GM12801 (cell line): ENCODE results near the gene MERTK.

Source experiments
- TF ChIP-seq, protein P1 (sequence below): IDR thresholded peaks from one replicate; pipeline ENCODE4 v1.5.1; 2011; ENCODE audit warnings: control low read depth; ENCODE audit not compliant: insufficient read length; ENCODE audit errors: extremely low read depth

The MERTK gene

DNA sequence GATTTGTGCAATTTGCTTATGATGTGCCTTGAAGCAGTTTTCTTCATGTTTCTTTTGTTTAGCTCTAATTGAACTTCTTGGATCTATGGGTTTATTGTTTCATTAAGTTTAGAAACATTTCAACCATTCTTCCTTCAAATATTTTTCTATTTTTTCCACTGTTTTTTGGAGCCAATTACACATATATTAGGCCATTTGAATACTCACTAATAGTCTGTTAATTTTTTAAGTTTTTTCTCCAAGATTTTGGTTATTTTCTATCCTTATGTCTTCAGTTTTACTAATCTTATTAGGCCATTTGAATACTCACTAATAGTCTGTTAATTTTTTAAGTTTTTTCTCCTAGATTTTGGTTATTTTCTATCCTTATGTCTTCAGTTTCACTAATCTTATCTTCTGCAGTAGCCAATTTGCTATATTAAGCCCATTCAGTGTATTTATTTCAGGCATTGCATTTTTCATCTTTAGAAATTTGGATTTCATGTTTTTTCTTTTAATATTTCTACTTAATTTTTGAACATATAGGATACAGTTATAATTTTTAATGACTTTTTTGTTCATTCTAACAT, 147.1 kb downstream of the MERTK start:
- TF ChIP-seq, protein P1, sequence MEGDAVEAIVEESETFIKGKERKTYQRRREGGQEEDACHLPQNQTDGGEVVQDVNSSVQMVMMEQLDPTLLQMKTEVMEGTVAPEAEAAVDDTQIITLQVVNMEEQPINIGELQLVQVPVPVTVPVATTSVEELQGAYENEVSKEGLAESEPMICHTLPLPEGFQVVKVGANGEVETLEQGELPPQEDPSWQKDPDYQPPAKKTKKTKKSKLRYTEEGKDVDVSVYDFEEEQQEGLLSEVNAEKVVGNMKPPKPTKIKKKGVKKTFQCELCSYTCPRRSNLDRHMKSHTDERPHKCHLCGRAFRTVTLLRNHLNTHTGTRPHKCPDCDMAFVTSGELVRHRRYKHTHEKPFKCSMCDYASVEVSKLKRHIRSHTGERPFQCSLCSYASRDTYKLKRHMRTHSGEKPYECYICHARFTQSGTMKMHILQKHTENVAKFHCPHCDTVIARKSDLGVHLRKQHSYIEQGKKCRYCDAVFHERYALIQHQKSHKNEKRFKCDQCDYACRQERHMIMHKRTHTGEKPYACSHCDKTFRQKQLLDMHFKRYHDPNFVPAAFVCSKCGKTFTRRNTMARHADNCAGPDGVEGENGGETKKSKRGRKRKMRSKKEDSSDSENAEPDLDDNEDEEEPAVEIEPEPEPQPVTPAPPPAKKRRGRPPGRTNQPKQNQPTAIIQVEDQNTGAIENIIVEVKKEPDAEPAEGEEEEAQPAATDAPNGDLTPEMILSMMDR, result no peak

DNA sequence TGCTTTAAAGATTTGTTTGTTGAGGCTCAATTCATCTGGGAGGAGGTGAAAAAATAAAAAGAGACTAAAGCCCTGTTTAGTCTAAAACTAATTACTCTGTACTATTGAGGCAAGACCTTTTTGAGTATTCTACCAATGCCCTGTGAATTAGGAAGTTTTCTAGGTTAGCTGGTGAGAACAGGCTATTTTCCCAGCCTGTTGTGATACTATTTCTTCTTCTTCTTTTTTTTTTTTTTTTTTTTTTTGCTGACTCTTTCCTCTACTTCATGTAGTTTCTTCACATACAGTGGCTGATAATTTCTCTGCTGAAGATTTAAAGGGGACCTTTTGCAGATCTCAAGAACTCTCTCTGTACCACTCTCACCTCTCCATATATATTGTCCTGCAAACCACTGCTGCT, 147.8 kb downstream of the MERTK start:
- TF ChIP-seq, protein P1, result no peak

DNA sequence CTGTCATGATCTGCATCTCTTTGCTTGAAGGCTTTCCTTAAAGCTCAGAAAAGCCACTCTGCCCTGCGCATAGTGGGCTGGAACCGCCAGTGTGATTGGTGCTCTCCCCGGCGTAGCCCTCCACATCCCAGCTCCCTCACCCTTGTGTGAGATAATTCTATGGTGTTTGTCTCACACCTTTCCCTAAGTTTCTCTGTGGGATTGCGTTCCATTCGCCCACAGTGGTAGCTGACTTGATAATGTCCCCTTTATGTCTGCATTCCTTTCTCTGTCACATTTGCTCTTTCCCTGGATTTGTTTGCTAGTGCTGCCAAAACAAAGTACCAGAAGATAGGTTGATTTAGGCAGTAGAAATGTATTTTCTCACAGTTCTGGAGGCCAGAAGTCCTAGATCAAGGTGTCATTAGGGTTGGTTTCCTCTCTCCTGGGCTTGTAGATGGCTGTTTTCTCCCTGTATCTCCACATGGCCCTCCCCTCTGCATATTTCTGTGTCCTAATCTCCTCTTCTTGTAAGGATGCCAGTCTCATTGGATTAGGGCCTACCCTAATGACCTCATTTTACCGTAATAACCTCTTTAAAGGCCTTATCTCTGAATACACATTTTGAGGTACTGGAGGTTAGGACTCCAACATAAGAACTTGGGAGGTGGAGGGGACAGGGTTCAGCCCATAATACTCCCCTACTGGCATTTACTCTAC, 149.3 kb downstream of the MERTK start:
- TF ChIP-seq, protein P1, result no peak

DNA sequence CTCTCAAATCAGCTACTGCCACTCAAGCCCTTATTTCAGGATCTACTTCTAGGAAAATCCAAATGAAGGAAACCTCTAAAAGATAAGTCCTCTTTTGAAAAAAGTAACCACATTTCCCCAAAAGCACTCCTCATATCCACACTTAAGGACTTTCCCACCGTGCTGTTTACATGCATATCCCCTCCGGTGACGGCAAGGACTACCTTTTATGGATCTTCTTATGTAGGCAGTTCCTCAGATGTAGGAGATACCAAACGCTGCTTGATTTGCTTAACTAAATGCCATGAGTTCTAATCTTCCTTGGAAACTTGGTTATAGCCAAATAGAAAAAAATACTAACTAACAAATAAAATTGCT, 149.8 kb downstream of the MERTK start:
- TF ChIP-seq, protein P1, result no peak

GRCh38 chr2:112048887-112049286, 150.5 kb downstream of the MERTK start:
- TF ChIP-seq, protein P1, result no peak

GRCh38 chr2:112050316-112050715, 151.9 kb downstream of the MERTK start:
- TF ChIP-seq, protein P1, result no peak

GRCh38 chr2:112053917-112054846, 155.8 kb downstream of the MERTK start:
- TF ChIP-seq, protein P1, result no peak
